Superior temporal gyrus (tissue), 1 donor: ENCODE measurements around the gene PAF1.

Experiments
- DNase-seq: peaks from one replicate; pipeline ENCODE4 v3.0.0-alpha.2; 2016; ENCODE audit errors: extremely low spot score

The PAF1 gene

GRCh38 chr19:39390751-39391437 lies at the start of gene PAF1, which contains the start of gene MED29:
TSS of gene PAF1 (minus strand) at chr19:39391106. CDS start at chr19:39390864, 242 bp downstream.
TSS of gene MED29 (plus strand) at chr19:39391378. CDS start at chr19:39391423, 45 bp downstream.
- DNase-seq = peak; percentile 100

- no peak for DNase-seq
Observed at GRCh38 chr19:39438270-39438934, 47.5 kb upstream of the PAF1 start.

- DNase-seq = no peak
Observed at GRCh38 chr19:39436350-39436716, 45.4 kb upstream of the PAF1 start.

GRCh38 chr19:39435499-39436349 lies 44.8 kb upstream of the PAF1 start, which contains the start of gene RPS16:
TSS of gene RPS16 (minus strand) at chr19:39435949. CDS start at chr19:39435895, 54 bp downstream.
- DNase-seq = peak; percentile 99

GRCh38 chr19:39434123-39435076 lies 43.5 kb upstream of the PAF1 start:
- DNase-seq = no peak

- no peak for DNase-seq
Observed at GRCh38 chr19:39433480-39434079, 42.7 kb upstream of the PAF1 start.

GRCh38 chr19:39432677-39433025 lies 41.7 kb upstream of the PAF1 start:
- DNase-seq = no peak

- DNase-seq = no peak
Observed at GRCh38 chr19:39430675-39431593, 40.0 kb upstream of the PAF1 start.

- no peak for DNase-seq
Observed at GRCh38 chr19:39428283-39429112, 37.6 kb upstream of the PAF1 start.

- no peak for DNase-seq
Observed at GRCh38 chr19:39427707-39428106, 36.8 kb upstream of the PAF1 start.

GRCh38 chr19:39426170-39426569 lies 35.3 kb upstream of the PAF1 start:
- no peak for DNase-seq

GRCh38 chr19:39425744-39426143 lies 34.8 kb upstream of the PAF1 start:
- no peak for DNase-seq

- DNase-seq = no peak
Observed at GRCh38 chr19:39424934-39425333, 34.0 kb upstream of the PAF1 start.

- DNase-seq = no peak
Observed at GRCh38 chr19:39423258-39424086, 32.6 kb upstream of the PAF1 start.

- no peak for DNase-seq
Observed at GRCh38 chr19:39422020-39422419, 31.1 kb upstream of the PAF1 start.

GRCh38 chr19:39420769-39421168 lies 29.9 kb upstream of the PAF1 start:
- no peak for DNase-seq

GRCh38 chr19:39419003-39419402 lies 28.1 kb upstream of the PAF1 start:
- DNase-seq = no peak
